ENCODE data around the gene INO80B. TPM values are rescaled to one million over a fixed set of nuclear protein-coding genes. Genes with fewer than 3 reads are reported as not detected.

INO80B gene
- polyA plus RNA-seq, 1 donor from 2014 or later = 35.2 TPM

- TF ChIP-seq EZH2 (IDR thresholded peaks at IDR 0.05; ENCODE audit: borderline replicate concordance, insufficient read depth, low read length, poor library complexity, severe bottlenecking) (no peak), RAD21 (conservative IDR thresholded peaks at IDR 0.05) (no peak), TAF1 (IDR thresholded peaks at IDR 0.05; ENCODE audit: low read depth) (no peak), REST (IDR thresholded peaks at IDR 0.05; ENCODE audit: borderline replicate concordance) (no peak), SMC3 (conservative IDR thresholded peaks at IDR 0.05; ENCODE audit: poor library complexity) (no peak), EP300 (conservative IDR thresholded peaks at IDR 0.05; ENCODE audit: poor library complexity, severe bottlenecking) (no peak), MXI1 (conservative IDR thresholded peaks at IDR 0.05; ENCODE audit: poor library complexity, severe bottlenecking) (no peak), POLR2AphosphoS5 (IDR thresholded peaks at IDR 0.05) (no peak), CTCF (IDR thresholded peaks at IDR 0.05; ENCODE audit: poor library complexity, severe bottlenecking) (no peak)
- Histone ChIP-seq H2AFZ (ENCODE audit: low read depth, low read length) (no peak overlapping the region), H3K4me2 (ENCODE audit: low read length) (no peak overlapping the region), H3K9ac (ENCODE audit: low read length) (no peak overlapping the region), H3K9me3 (ENCODE audit: low read length) (no peaks in the 10 kb centered on the region), H3K9me2 (ENCODE audit: insufficient read depth, low read length) (no peaks in the 10 kb centered on the region), H3F3A (ENCODE audit: insufficient read depth, low read length, poor library complexity, severe bottlenecking) (no peaks in the 10 kb centered on the region), H3K27me3 (ENCODE audit: insufficient read depth, low read depth, low read length) (peaks cover 64% of the 10 kb centered on the region), H3K79me2 (replicated peaks; ENCODE audit: insufficient read depth, low read length) (no peaks in the 10 kb centered on the region), H3K4me3 (ENCODE audit: low read length) (no peak overlapping the region), H3K27ac (ENCODE audit: low read length) (no peak overlapping the region), H3K36me3 (ENCODE audit: insufficient read depth, low read length) (no peaks in the 10 kb centered on the region), H4K20me1 (ENCODE audit: insufficient read depth) (no peaks in the 10 kb centered on the region)
These were observed 42.3 kb downstream of the INO80B start for GRCh38 chr2:74496997-74497776.

GRCh38 chr2:74497777-74498499 is 43.1 kb downstream of the INO80B start:
- TF ChIP-seq EZH2 (IDR thresholded peaks at IDR 0.05; ENCODE audit: borderline replicate concordance, insufficient read depth, low read length, poor library complexity, severe bottlenecking) (no peak), SMC3 (conservative IDR thresholded peaks at IDR 0.05; ENCODE audit: poor library complexity) (no peak), CTCF (IDR thresholded peaks at IDR 0.05; ENCODE audit: poor library complexity, severe bottlenecking) (no peak), TAF1 (IDR thresholded peaks at IDR 0.05; ENCODE audit: low read depth) (no peak), POLR2AphosphoS5 (IDR thresholded peaks at IDR 0.05) (no peak), MXI1 (conservative IDR thresholded peaks at IDR 0.05; ENCODE audit: poor library complexity, severe bottlenecking) (no peak), EP300 (conservative IDR thresholded peaks at IDR 0.05; ENCODE audit: poor library complexity, severe bottlenecking) (no peak), RAD21 (conservative IDR thresholded peaks at IDR 0.05) (no peak), REST (IDR thresholded peaks at IDR 0.05; ENCODE audit: borderline replicate concordance) (no peak)
- H3K36me3 ChIP-seq (ENCODE audit: insufficient read depth, low read length) = no peaks in the 10 kb centered on the region
- no peaks in the 10 kb centered on the region for H4K20me1 ChIP-seq (ENCODE audit: insufficient read depth)
- H3F3A ChIP-seq (ENCODE audit: insufficient read depth, low read length, poor library complexity, severe bottlenecking) = no peaks in the 10 kb centered on the region
- H3K9me2 ChIP-seq (ENCODE audit: insufficient read depth, low read length) = no peaks in the 10 kb centered on the region
- H3K79me2 ChIP-seq (replicated peaks; ENCODE audit: insufficient read depth, low read length) = no peaks in the 10 kb centered on the region
- no peak overlapping the region for H3K9ac ChIP-seq (ENCODE audit: low read length)
- H3K4me3 ChIP-seq (ENCODE audit: low read length) = peak overlapping the region; percentile 55
- no peaks in the 10 kb centered on the region for H3K9me3 ChIP-seq (ENCODE audit: low read length)
- H2AFZ ChIP-seq (ENCODE audit: low read depth, low read length) = no peak overlapping the region
- H3K27me3 ChIP-seq (ENCODE audit: insufficient read depth, low read depth, low read length) = peaks cover 71% of the 10 kb centered on the region
- no peak overlapping the region for H3K4me2 ChIP-seq (ENCODE audit: low read length)
- no peak overlapping the region for H3K27ac ChIP-seq (ENCODE audit: low read length)

Data from neural cell (in vitro differentiated cells).